ENCODE results near the gene CELA2B.

CELA2B gene

GRCh38 chr1:15445390-15446122, 30.3 kb upstream of the CELA2B start:
- TF ChIP-seq, protein P1, sequence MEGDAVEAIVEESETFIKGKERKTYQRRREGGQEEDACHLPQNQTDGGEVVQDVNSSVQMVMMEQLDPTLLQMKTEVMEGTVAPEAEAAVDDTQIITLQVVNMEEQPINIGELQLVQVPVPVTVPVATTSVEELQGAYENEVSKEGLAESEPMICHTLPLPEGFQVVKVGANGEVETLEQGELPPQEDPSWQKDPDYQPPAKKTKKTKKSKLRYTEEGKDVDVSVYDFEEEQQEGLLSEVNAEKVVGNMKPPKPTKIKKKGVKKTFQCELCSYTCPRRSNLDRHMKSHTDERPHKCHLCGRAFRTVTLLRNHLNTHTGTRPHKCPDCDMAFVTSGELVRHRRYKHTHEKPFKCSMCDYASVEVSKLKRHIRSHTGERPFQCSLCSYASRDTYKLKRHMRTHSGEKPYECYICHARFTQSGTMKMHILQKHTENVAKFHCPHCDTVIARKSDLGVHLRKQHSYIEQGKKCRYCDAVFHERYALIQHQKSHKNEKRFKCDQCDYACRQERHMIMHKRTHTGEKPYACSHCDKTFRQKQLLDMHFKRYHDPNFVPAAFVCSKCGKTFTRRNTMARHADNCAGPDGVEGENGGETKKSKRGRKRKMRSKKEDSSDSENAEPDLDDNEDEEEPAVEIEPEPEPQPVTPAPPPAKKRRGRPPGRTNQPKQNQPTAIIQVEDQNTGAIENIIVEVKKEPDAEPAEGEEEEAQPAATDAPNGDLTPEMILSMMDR (IDR thresholded peaks at IDR 0.05; ENCODE audit: insufficient read depth, low read depth, low read length, missing control alignments), result no peak
- DNase-seq (ENCODE audit: low read depth), result no peak
- H3K4me3 ChIP-seq (ENCODE audit: low read depth, low read length), result no peak overlapping the region

- TF ChIP-seq, protein P1 (IDR thresholded peaks at IDR 0.05; ENCODE audit: insufficient read depth, low read depth, low read length, missing control alignments), result no peak
- H3K4me3 ChIP-seq (ENCODE audit: low read depth, low read length), result no peak overlapping the region
- DNase-seq (ENCODE audit: low read depth), result no peak
These were observed 29.7 kb upstream of the CELA2B start for GRCh38 chr1:15446212-15446611.

DNA sequence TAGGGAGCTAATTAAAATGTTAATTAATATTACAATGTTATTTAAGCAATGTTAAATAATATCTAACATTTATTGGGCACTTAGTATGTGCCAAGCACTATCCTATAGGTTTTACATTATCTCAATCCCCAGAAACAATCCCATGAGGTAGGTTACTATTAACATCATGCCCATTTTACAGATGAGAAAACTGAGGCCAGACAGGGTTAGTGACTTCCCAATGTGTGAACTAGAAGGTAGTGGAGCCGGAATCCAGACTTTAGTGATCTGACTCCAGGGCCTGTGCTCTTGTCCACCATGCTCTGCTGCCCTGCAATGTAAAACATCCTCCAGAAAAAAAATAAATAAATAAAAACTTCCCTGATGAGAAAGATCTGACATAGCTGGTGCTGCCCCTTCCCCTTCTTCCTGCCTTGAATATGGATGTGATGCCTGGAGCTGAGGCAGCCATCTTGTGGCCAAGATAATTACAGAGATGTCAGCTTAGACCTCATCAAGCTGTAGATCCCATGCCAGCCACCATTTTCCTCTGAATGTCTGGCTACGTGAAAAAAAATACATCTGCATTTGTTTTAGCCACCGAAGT, 26.9 kb upstream of the CELA2B start:
- no peak overlapping the region for H3K4me3 ChIP-seq (ENCODE audit: low read depth, low read length)
- no peak for DNase-seq (ENCODE audit: low read depth)
- TF ChIP-seq, protein P1 (IDR thresholded peaks at IDR 0.05; ENCODE audit: insufficient read depth, low read depth, low read length, missing control alignments), result no peak

- no peak overlapping the region for H3K4me3 ChIP-seq (ENCODE audit: low read depth, low read length)
- TF ChIP-seq, protein P1 (IDR thresholded peaks at IDR 0.05; ENCODE audit: insufficient read depth, low read depth, low read length, missing control alignments), result no peak
- DNase-seq (ENCODE audit: low read depth), result no peak
These were observed 26.3 kb upstream of the CELA2B start for GRCh38 chr1:15449567-15449966.

DNA sequence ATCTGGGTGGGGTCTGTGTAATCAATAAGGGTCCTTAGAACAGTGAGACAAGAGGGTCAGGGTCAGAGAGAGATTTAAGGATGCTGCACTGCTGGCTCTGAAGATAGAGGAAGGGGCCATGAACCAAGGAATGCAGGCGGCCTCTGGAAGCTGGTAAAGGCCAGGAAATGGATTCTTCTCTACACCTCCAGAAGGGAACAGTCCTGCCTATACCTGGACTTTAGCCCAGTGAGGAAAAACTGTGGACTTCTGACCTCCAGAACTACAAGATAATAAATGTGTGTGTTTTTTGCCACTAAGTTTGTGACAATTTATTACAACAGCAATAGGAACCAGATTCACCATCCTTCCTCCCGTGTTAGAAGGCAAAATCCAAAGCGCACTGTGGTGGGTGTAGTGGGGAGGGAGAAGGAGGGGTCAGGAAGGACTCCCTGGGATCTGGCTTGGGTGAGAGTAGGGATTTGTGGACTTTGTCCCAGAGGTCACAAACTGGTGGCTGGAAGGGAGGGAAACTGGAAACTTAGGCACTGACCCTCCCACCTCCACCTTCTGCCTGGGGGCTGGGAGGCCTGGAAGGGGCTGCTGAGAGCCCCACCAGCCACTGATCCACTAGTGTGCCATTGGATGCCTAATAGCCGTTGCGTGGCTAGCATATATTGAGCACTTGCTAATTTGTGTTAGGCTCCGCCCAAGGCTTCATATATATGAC, 24.7 kb upstream of the CELA2B start:
- H3K4me3 ChIP-seq (ENCODE audit: low read depth, low read length), result no peak overlapping the region

DNA sequence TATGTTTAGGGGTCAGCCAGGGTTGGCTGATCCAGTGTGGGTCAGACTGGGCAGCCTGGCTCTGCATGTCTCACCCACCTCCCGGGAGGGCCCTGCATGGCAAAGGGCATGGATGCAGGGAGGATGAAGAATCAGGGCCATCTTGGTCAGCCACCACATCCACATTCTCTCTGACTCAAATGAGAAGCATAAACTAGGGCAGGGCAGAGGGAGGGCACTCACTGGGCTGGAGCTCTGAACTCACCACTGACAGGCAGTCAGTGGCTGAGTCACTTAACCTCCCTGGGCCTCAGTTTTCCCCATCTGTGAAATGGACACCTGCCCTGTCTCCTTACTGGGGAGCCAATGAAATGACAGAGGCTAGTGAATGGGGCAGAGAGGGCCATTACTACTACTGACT, 23.7 kb upstream of the CELA2B start:
- TF ChIP-seq, protein P1 (IDR thresholded peaks at IDR 0.05; ENCODE audit: insufficient read depth, low read depth, low read length, missing control alignments), result no peak
- H3K4me3 ChIP-seq (ENCODE audit: low read depth, low read length), result no peak overlapping the region
- no peak for DNase-seq (ENCODE audit: low read depth)

More for the DNA sequence above, 24.7 kb upstream of the CELA2B start:
- no peak for DNase-seq (ENCODE audit: low read depth)
- TF ChIP-seq, protein P1 (IDR thresholded peaks at IDR 0.05; ENCODE audit: insufficient read depth, low read depth, low read length, missing control alignments), result no peak
